HG03039 (cell line): Measurements from ENCODE around the gene GPR107.

Source experiments
- ATAC-seq: cut with Tn5 transposase; IDR thresholded peaks from one replicate; pipeline ENCODE4 v1.9.1; 2021; ENCODE audit warnings: mild to moderate bottlenecking, moderate library complexity; ENCODE audit not compliant: unreplicated experiment

The GPR107 gene

GRCh38 chr9:130107234-130107861 lies 53.6 kb downstream of the GPR107 start:
- no peak for ATAC-seq

- ATAC-seq, result no peak
Observed at GRCh38 chr9:130107955-130108354, 54.2 kb downstream of the GPR107 start.

GRCh38 chr9:130110166-130110565 lies 56.5 kb downstream of the GPR107 start:
- ATAC-seq, result no peak

GRCh38 chr9:130110596-130111021 lies 56.9 kb downstream of the GPR107 start:
- no peak for ATAC-seq

- no peak for ATAC-seq
Observed at GRCh38 chr9:130111786-130112537, 58.3 kb downstream of the GPR107 start.

GRCh38 chr9:130112538-130113151 lies 58.9 kb downstream of the GPR107 start:
- ATAC-seq, result no peak

GRCh38 chr9:130114741-130115140 lies 61.0 kb downstream of the GPR107 start:
- ATAC-seq, result no peak

- ATAC-seq, result no peak
Observed at GRCh38 chr9:130116346-130116745, 62.6 kb downstream of the GPR107 start.

GRCh38 chr9:130117376-130117775 lies 63.7 kb downstream of the GPR107 start:
- ATAC-seq, result no peak

- no peak for ATAC-seq
Observed at GRCh38 chr9:130117816-130118632, 64.3 kb downstream of the GPR107 start.

GRCh38 chr9:130118841-130119518 lies 65.3 kb downstream of the GPR107 start:
- no peak for ATAC-seq

- ATAC-seq, result no peak
Observed at GRCh38 chr9:130119519-130120298, 66.0 kb downstream of the GPR107 start.

GRCh38 chr9:130120299-130120587 lies 66.5 kb downstream of the GPR107 start:
- no peak for ATAC-seq

- no peak for ATAC-seq
Observed at GRCh38 chr9:130120832-130121231, 67.1 kb downstream of the GPR107 start.

GRCh38 chr9:130122456-130122855 lies 68.8 kb downstream of the GPR107 start:
- no peak for ATAC-seq

GRCh38 chr9:130124085-130124860 lies 70.6 kb downstream of the GPR107 start:
- no peak for ATAC-seq

- no peak for ATAC-seq
Observed at GRCh38 chr9:130126721-130127433, 73.2 kb downstream of the GPR107 start.

GRCh38 chr9:130128251-130128650 lies 74.5 kb downstream of the GPR107 start:
- ATAC-seq, result no peak
